ENCODE results near the gene NEURL3.

The NEURL3 gene

DNA sequence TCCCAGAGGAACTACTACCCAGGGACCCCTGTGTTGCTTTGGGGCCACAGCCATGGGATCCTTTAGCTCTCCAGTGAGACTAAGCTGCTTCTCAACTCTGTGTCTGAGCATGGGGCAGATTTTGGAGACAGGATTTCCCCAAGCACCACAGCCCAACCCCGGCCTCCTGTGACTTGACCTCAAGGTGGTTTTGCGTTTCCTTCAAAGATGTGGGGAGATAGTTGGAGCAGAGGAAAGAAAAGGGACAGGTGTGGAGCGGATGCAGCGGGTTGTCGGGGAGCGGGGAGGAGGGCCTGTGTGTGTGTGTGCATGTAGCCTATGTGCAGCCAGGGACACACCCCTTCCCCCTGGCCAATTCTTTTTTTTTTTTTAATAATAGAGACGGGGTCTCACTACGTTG, 41.6 kb upstream of the NEURL3 start:
- Histone ChIP-seq H3K4me3 (ENCODE audit: low read depth, low read length) (no peak overlapping the region), H3K9me3 (ENCODE audit: control insufficient read depth, insufficient read depth, low read depth, low read length) (no peaks in the 10 kb centered on the region), H3K36me3 (ENCODE audit: control insufficient read depth in 2 of 2, insufficient read depth in 1 of 2, low read length in 2 of 2) (peaks cover 0 to 49% of the 10 kb centered on the region in 2 experiments; a peak in 1 of 3 replicates), H3K4me1 (ENCODE audit: control insufficient read depth, insufficient read depth, low read length) (no peaks in the 10 kb centered on the region), H3K27ac (ENCODE audit: extremely low read depth, low read depth, low read length) (no peak overlapping the region)
- POLR2A ChIA-PET, result interaction anchor here (1.3 kb wide), 1 partner anchor 140 kb away, joined by 5 read pairs; no protein-coding TSS in a partner anchor
- CTCF ChIA-PET, result interaction anchor here (1.5 kb wide), 1 partner anchor 15 kb away, joined by 3 read pairs; no protein-coding TSS in a partner anchor
- TF ChIP-seq TRIM28 (IDR thresholded peaks at IDR 0.05; ENCODE audit: borderline replicate concordance, low read length) (no peak), ZNF423 (tag by site-specific recombination; IDR thresholded peaks at IDR 0.05) (no peak), ZNF112 (tag by site-specific recombination; IDR thresholded peaks at IDR 0.05) (no peak)

DNA sequence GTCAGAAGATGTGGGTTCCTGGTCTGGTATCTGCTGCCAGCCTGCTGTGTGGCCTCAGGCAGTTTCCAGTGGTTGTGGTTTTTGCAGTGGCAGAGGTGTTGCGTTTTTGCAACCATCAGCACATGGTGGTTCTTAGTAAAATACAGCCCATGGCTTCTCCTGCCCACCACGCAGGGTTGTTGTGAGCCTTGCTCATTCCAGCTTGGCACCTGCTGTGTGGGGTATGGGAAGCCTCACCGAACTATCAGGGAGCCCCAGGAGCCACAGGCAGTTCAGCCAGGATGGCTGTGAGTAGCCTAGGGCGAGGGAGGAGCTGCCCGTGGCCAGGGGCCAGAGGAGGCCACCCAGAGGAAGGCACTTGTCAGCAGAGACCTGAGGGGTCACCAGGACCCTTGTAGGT, 41.2 kb upstream of the NEURL3 start:
- Histone ChIP-seq H3K4me1 (ENCODE audit: control insufficient read depth, insufficient read depth, low read length) (no peaks in the 10 kb centered on the region), H3K9me3 (ENCODE audit: control insufficient read depth, insufficient read depth, low read depth, low read length) (no peaks in the 10 kb centered on the region), H3K36me3 (ENCODE audit: control insufficient read depth in 2 of 2, insufficient read depth in 1 of 2, low read length in 2 of 2) (peaks cover 0 to 44% of the 10 kb centered on the region in 2 experiments; a peak in 1 of 3 replicates), H3K27ac (ENCODE audit: extremely low read depth, low read depth, low read length) (no peak overlapping the region), H3K4me3 (ENCODE audit: low read depth, low read length) (no peak overlapping the region)
- ChIA-PET POLR2A (interaction anchor here (1.3 kb wide), 1 partner anchor 139 kb away, joined by 5 read pairs; no protein-coding TSS in a partner anchor), CTCF (interaction anchor here (1.5 kb wide), 1 partner anchor 15 kb away, joined by 3 read pairs; no protein-coding TSS in a partner anchor)
- TF ChIP-seq ZNF146 (tag by site-specific recombination; IDR thresholded peaks at IDR 0.05), result no peak
- no peak for TF ChIP-seq ZNF10 (tag by site-specific recombination; IDR thresholded peaks at IDR 0.05)
- TF ChIP-seq ZNF23 (tag by site-specific recombination; IDR thresholded peaks at IDR 0.05; ENCODE audit: borderline replicate concordance), result no peak
- no peak for TF ChIP-seq ZNF747 (tag by site-specific recombination; IDR thresholded peaks at IDR 0.05)
- no peak for TF ChIP-seq ZNF791 (tag by site-specific recombination; IDR thresholded peaks at IDR 0.05)
- TF ChIP-seq, protein P1, sequence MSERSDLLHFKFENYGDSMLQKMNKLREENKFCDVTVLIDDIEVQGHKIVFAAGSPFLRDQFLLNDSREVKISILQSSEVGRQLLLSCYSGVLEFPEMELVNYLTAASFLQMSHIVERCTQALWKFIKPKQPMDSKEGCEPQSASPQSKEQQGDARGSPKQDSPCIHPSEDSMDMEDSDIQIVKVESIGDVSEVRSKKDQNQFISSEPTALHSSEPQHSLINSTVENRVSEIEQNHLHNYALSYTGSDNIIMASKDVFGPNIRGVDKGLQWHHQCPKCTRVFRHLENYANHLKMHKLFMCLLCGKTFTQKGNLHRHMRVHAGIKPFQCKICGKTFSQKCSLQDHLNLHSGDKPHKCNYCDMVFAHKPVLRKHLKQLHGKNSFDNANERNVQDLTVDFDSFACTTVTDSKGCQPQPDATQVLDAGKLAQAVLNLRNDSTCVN (tag by site-specific recombination; optimal IDR thresholded peaks at IDR 0.05), result no peak
- TF ChIP-seq ZNF350 (tag by site-specific recombination; IDR thresholded peaks at IDR 0.05), result no peak
- TF ChIP-seq ZNF132 (tag by site-specific recombination; IDR thresholded peaks at IDR 0.05; ENCODE audit: borderline replicate concordance), result no peak
- TF ChIP-seq YY2 (tag by site-specific recombination; IDR thresholded peaks at IDR 0.05), result no peak
- TF ChIP-seq ZNF792 (tag by site-specific recombination; IDR thresholded peaks at IDR 0.05), result no peak
- TF ChIP-seq, protein P2, sequence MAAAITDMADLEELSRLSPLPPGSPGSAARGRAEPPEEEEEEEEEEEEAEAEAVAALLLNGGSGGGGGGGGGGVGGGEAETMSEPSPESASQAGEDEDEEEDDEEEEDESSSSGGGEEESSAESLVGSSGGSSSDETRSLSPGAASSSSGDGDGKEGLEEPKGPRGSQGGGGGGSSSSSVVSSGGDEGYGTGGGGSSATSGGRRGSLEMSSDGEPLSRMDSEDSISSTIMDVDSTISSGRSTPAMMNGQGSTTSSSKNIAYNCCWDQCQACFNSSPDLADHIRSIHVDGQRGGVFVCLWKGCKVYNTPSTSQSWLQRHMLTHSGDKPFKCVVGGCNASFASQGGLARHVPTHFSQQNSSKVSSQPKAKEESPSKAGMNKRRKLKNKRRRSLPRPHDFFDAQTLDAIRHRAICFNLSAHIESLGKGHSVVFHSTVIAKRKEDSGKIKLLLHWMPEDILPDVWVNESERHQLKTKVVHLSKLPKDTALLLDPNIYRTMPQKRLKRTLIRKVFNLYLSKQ (tag by site-specific recombination; IDR thresholded peaks at IDR 0.05; ENCODE audit: borderline replicate concordance), result no peak
- TF ChIP-seq ZNF529 (tag by site-specific recombination; IDR thresholded peaks at IDR 0.05; ENCODE audit: insufficient replicate concordance), result no peak
- TF ChIP-seq ZNF239 (tag by site-specific recombination; IDR thresholded peaks at IDR 0.05), result no peak
- no peak for TF ChIP-seq ZNF341 (tag by site-specific recombination; IDR thresholded peaks at IDR 0.05; ENCODE audit: low read depth)
- TF ChIP-seq, protein P3, sequence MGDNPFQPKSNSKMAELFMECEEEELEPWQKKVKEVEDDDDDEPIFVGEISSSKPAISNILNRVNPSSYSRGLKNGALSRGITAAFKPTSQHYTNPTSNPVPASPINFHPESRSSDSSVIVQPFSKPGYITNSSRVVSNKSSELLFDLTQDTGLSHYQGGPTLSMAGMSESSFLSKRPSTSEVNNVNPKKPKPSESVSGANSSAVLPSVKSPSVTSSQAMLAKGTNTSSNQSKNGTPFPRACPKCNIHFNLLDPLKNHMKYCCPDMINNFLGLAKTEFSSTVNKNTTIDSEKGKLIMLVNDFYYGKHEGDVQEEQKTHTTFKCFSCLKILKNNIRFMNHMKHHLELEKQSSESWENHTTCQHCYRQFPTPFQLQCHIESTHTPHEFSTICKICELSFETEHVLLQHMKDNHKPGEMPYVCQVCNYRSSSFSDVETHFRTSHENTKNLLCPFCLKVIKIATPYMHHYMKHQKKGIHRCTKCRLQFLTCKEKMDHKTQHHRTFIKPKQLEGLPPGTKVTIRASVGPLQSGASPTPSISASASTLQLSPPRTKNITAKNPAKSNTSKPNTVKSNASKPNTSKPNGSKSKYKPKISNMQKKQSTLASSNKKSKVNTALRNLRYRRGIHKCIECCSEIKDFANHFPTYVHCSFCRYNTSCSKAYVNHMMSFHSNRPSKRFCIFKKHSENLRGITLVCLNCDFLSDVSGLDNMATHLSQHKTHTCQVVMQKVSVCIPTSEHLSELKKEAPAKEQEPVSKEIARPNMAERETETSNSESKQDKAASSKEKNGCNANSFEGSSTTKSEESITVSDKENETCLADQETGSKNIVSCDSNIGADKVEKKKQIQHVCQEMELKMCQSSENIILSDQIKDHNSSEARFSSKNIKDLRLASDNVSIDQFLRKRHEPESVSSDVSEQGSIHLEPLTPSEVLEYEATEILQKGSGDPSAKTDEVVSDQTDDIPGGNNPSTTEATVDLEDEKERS (tag by site-specific recombination; IDR thresholded peaks at IDR 0.05), result no peak
- TF ChIP-seq GLI2 (tag by site-specific recombination; IDR thresholded peaks at IDR 0.05; ENCODE audit: borderline replicate concordance, low read depth), result no peak
- no peak for TF ChIP-seq ZNF211 (tag by site-specific recombination; IDR thresholded peaks at IDR 0.05; ENCODE audit: low read depth)
- TF ChIP-seq ZNF302 (tag by site-specific recombination; IDR thresholded peaks at IDR 0.05; ENCODE audit: low read depth), result no peak
- TF ChIP-seq, protein P4, sequence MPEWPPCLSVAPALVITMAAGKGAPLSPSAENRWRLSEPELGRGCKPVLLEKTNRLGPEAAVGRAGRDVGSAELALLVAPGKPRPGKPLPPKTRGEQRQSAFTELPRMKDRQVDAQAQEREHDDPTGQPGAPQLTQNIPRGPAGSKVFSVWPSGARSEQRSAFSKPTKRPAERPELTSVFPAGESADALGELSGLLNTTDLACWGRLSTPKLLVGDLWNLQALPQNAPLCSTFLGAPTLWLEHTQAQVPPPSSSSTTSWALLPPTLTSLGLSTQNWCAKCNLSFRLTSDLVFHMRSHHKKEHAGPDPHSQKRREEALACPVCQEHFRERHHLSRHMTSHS (tag by site-specific recombination; IDR thresholded peaks at IDR 0.05), result no peak
- TF ChIP-seq GLIS1 (tag by site-specific recombination; IDR thresholded peaks at IDR 0.05), result no peak

All from HEK293 (cell line).